Measurements from ENCODE around the gene ADCYAP1.

ADCYAP1 gene

GRCh38 chr18:906416-907114 lies 1.9 kb downstream of the ADCYAP1 start:
- Mint-ChIP-seq H3K27ac (no peak overlapping the region), H3K36me3 (no peaks in the 10 kb centered on the region), H3K4me1 (no peaks in the 10 kb centered on the region), H3K4me3 (no peak overlapping the region), H3K27me3 (peaks cover 85% of the 10 kb centered on the region), H3K9me3 (peaks cover 2% of the 10 kb centered on the region)
- no peak for ATAC-seq

DNA sequence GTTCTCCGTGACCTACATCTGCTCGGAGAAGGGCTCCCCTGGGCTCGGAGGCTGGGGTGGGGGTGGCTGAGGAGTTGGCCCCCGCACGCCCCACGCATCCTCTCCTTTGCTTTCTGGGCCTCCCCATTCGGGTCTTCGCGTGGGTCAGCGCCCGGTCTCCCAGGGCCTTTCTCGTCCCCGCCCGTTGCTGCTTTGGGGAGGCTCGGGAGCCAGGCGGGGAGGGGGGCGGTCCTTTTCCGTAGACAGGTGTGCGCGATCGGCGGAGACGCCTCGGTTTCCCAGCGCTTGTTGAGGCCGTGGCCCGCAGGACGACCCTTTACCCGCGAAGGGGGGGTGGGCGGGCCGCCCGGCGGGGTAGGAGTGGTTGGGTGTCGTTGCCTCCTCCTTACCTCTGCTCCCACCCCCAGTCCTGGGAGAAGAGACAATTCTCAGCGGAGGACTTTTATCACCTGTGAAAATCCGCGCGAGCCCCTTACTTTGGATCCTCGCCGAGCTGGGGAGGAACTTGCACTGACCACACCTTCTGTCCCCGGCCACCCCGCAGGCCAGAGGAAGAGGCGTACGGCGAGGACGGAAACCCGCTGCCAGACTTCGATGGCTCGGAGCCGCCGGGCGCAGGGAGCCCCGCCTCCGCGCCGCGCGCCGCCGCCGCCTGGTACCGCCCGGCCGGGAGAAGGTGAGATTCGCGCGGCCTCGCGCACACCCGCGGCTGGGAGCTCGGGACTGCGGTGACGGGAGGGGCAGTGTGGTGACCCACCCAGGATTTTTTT lies 2.6 kb downstream of the ADCYAP1 start:
- H3K27ac Mint-ChIP-seq: no peak overlapping the region
- H3K36me3 Mint-ChIP-seq: no peaks in the 10 kb centered on the region
- H3K27me3 Mint-ChIP-seq: peaks cover 77% of the 10 kb centered on the region
- no peak for ATAC-seq
- peaks cover 2% of the 10 kb centered on the region for H3K9me3 Mint-ChIP-seq
- no peaks in the 10 kb centered on the region for H3K4me1 Mint-ChIP-seq
- no peak overlapping the region for H3K4me3 Mint-ChIP-seq

- peaks cover 2% of the 10 kb centered on the region for H3K9me3 Mint-ChIP-seq
- H3K36me3 Mint-ChIP-seq: no peaks in the 10 kb centered on the region
- ATAC-seq: no peak
- peak overlapping the region; percentile 7 for H3K4me3 Mint-ChIP-seq
- no peak overlapping the region for H3K27ac Mint-ChIP-seq
- peaks cover 69% of the 10 kb centered on the region for H3K27me3 Mint-ChIP-seq
- H3K4me1 Mint-ChIP-seq: no peaks in the 10 kb centered on the region
Observed at GRCh38 chr18:907885-908757, 3.5 kb downstream of the ADCYAP1 start.

GRCh38 chr18:908758-909724 lies 4.4 kb downstream of the ADCYAP1 start:
- Mint-ChIP-seq H3K4me1 (no peaks in the 10 kb centered on the region), H3K9me3 (peaks cover 2% of the 10 kb centered on the region), H3K27ac (no peak overlapping the region), H3K4me3 (no peak overlapping the region), H3K27me3 (peaks cover 60% of the 10 kb centered on the region), H3K36me3 (no peaks in the 10 kb centered on the region)
- no peak for ATAC-seq

DNA sequence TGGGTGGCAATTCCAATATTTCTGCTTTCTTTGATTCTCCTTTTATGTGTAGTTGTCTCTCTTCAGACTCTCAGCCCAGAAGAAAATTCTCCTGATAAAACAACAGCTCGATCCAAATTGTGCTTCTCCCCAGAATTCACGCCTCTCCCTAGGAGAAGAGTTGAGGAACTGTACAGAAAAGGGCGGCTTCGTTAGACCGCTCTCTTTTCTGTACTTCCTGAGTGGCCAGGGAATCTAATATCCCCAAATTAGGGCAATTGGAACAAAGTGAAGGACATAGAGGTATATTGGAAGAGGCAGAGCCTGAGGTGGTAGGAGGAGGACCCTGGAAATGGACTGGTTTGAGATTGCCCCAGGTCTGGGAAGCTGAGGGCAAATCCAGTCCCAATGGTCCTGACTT lies 5.6 kb downstream of the ADCYAP1 start:
- H3K27ac Mint-ChIP-seq: no peak overlapping the region
- H3K36me3 Mint-ChIP-seq: no peaks in the 10 kb centered on the region
- no peak for ATAC-seq
- H3K4me1 Mint-ChIP-seq: no peaks in the 10 kb centered on the region
- H3K27me3 Mint-ChIP-seq: peaks cover 48% of the 10 kb centered on the region
- no peak overlapping the region for H3K4me3 Mint-ChIP-seq
- peaks cover 2% of the 10 kb centered on the region for H3K9me3 Mint-ChIP-seq

- Mint-ChIP-seq H3K4me3 (no peak overlapping the region), H3K27ac (no peak overlapping the region), H3K9me3 (peaks cover 2% of the 10 kb centered on the region), H3K27me3 (peaks cover 40% of the 10 kb centered on the region), H3K36me3 (no peaks in the 10 kb centered on the region), H3K4me1 (no peaks in the 10 kb centered on the region)
- no peak for ATAC-seq
Observed at GRCh38 chr18:911025-911424, 6.4 kb downstream of the ADCYAP1 start.

GRCh38 chr18:911486-911885 lies 6.8 kb downstream of the ADCYAP1 start:
- Mint-ChIP-seq H3K9me3 (peaks cover 2% of the 10 kb centered on the region), H3K27me3 (peaks cover 36% of the 10 kb centered on the region), H3K4me1 (no peaks in the 10 kb centered on the region), H3K36me3 (no peaks in the 10 kb centered on the region), H3K4me3 (no peak overlapping the region), H3K27ac (no peak overlapping the region)
- no peak for ATAC-seq

- H3K4me3 Mint-ChIP-seq: no peak overlapping the region
- H3K36me3 Mint-ChIP-seq: no peaks in the 10 kb centered on the region
- H3K4me1 Mint-ChIP-seq: no peaks in the 10 kb centered on the region
- peaks cover 5% of the 10 kb centered on the region for H3K9me3 Mint-ChIP-seq
- peaks cover 14% of the 10 kb centered on the region for H3K27me3 Mint-ChIP-seq
- H3K27ac Mint-ChIP-seq: no peak overlapping the region
- no peak for ATAC-seq
Observed at GRCh38 chr18:916562-916961, 11.9 kb downstream of the ADCYAP1 start.

DNA sequence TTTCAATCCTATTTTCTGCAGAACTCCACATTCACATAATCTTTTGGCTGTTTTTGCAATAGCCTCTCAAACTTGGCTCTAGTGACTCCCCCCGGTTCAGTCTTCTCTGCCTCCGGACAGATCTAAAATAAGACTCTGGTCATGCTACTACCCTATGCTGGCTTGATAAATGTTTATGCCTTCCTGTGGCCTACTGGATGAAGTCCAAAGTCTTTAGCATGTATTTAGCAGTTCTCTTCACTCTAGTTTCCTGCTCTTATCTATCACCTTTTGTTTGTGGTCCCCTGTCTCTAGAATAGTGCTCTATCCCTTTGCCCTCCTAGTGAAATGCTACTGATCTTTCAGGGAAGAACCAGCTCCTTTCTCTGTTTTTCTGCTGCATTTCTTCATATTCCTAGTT lies 14.4 kb downstream of the ADCYAP1 start:
- Mint-ChIP-seq H3K4me3 (no peak overlapping the region), H3K4me1 (no peaks in the 10 kb centered on the region), H3K9me3 (peaks cover 8% of the 10 kb centered on the region), H3K27ac (no peak overlapping the region), H3K27me3 (peaks cover 17% of the 10 kb centered on the region), H3K36me3 (no peaks in the 10 kb centered on the region)
- no peak for ATAC-seq

DNA sequence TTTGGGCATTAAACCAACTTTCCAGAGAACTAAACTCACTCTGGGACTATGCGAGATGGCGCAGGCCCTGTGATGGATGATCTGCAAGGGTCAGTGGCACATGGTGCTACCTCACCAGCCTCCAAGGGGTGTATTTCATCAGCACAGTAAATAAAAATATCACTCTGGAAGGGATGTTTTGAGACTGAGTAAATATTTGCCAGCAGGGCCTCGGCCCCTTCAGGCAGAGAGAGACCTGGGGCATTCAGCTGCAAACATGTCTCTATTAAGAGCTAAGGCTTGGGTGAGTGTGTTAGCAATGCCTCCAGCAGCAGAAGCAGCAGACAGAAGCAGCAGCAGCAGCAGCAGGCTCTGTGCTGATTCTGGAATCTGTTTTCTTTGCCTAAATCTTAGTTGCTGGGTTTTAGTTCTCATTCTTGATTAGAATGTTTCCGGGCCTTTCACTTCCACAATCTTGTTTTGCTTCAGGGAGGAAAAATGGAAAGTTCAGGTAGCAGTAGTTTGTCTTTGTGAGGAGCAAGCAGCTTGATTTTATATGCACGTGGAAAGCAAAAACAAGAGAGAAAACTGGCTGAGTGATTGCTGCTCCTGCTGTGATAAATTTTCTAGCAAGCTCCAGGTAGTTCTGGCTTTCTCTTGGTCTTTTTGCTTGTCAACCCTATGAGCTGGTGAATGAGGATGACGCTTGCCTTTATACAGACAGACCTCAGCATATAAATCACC lies 18.6 kb downstream of the ADCYAP1 start:
- Mint-ChIP-seq H3K36me3 (no peaks in the 10 kb centered on the region), H3K27ac (no peak overlapping the region), H3K4me1 (no peaks in the 10 kb centered on the region), H3K27me3 (peaks cover 20% of the 10 kb centered on the region), H3K9me3 (peaks cover 7% of the 10 kb centered on the region), H3K4me3 (no peak overlapping the region)
- ATAC-seq: no peak

DNA sequence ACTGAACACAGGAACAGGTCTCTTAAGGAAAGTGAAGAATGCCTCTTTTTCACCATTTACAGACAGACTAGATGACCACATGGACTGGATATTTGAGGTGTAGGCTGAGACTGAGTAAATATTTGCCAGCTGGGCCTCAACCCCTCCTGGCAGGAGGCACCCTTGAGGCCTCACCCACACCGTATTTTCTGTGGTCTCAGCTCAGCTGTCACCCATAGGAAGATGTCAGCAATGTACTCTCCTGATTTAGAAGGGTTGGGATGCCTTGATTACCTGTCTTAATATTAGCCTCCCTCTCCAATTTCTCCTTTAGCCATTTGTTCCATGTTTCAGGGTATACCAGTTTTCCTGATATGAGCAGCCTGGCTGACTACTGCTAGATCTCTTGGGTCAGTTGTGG lies 20.3 kb downstream of the ADCYAP1 start:
- Mint-ChIP-seq H3K36me3 (no peaks in the 10 kb centered on the region), H3K4me1 (no peaks in the 10 kb centered on the region), H3K4me3 (no peak overlapping the region), H3K27me3 (peaks cover 18% of the 10 kb centered on the region), H3K9me3 (peaks cover 7% of the 10 kb centered on the region), H3K27ac (no peak overlapping the region)
- no peak for ATAC-seq

DNA sequence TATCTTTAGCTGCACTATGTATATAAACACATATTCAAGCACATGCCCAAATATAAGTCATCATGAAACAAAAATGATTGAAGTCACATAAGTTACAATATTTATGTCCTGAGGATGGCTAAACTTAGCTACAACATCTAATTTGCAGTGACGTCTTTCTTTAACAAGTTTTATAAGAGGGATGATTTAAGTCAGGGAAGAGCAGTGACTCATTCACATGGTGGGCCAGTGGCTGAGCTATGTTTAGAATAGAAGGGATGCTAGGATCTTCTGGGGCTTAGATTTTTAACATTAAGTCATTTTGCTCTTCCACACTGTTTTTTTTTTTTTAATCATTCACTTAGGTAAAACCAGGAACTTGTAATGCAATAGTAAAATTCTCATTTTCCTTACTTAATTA lies 22.3 kb downstream of the ADCYAP1 start:
- no peak for ATAC-seq
- peaks cover 18% of the 10 kb centered on the region for H3K27me3 Mint-ChIP-seq
- no peaks in the 10 kb centered on the region for H3K4me1 Mint-ChIP-seq
- peaks cover 7% of the 10 kb centered on the region for H3K9me3 Mint-ChIP-seq
- H3K27ac Mint-ChIP-seq: no peak overlapping the region
- H3K36me3 Mint-ChIP-seq: no peaks in the 10 kb centered on the region
- no peak overlapping the region for H3K4me3 Mint-ChIP-seq

- H3K4me3 Mint-ChIP-seq: no peak overlapping the region
- no peaks in the 10 kb centered on the region for H3K9me3 Mint-ChIP-seq
- ATAC-seq: no peak
- H3K27me3 Mint-ChIP-seq: no peaks in the 10 kb centered on the region
- no peak overlapping the region for H3K27ac Mint-ChIP-seq
- no peaks in the 10 kb centered on the region for H3K36me3 Mint-ChIP-seq
- no peaks in the 10 kb centered on the region for H3K4me1 Mint-ChIP-seq
Observed at GRCh38 chr18:933082-933481, 28.4 kb downstream of the ADCYAP1 start.

DNA sequence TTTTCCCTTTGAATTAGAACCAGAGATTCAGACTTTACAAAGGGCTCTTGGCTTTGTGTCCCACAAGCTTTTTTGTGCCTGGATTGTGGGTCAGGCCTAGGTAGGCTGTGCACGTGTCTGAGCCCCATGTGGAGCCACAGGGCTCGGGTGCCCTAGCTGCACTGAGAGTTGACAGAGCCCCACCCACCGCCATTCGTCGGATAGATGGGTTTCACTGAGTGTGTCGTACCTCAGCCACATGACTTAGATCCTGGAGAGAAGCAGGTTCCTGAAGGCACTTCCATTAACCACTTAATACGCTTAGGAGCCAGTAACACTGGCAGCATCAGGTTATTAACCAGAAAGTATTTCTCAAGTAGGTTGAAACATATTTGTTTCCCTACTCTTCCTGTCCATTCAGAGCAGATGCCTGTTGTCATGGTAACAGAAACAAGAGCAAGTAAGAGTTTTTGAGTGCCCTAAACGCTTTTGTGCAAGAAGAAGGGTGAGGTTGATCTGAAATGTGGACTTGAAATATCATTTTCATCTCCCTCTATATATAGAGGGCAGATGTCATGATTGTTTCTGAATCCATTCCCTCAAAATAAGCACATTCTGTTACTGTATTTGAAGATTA lies 30.0 kb downstream of the ADCYAP1 start:
- Mint-ChIP-seq H3K27me3 (no peaks in the 10 kb centered on the region), H3K4me1 (no peaks in the 10 kb centered on the region), H3K27ac (no peak overlapping the region), H3K36me3 (no peaks in the 10 kb centered on the region), H3K9me3 (no peaks in the 10 kb centered on the region), H3K4me3 (no peak overlapping the region)
- no peak for ATAC-seq
